H1 (cell line): Measurements from ENCODE around the gene GDF15. TPM values are rescaled to one million over a fixed set of nuclear protein-coding genes. Genes with fewer than 3 reads are reported as not detected.

Experiments used
- ATF2 ChIP-seq: IDR thresholded peaks from 2 replicates; pipeline ENCODE4 v1.6.1; 2012; ENCODE audit warnings: low read length, inconsistent platforms
- CHD1 ChIP-seq: IDR thresholded peaks from 2 replicates; pipeline ENCODE4 v1.6.1; 2012; ENCODE audit warnings: low read depth, low read length, improper control_type of control experiment
- CREB1 ChIP-seq: IDR thresholded peaks from 2 replicates; pipeline ENCODE4 v1.6.1; 2012; ENCODE audit warnings: inconsistent platforms
- CTCF ChIP-seq, 3 experiments: IDR thresholded peaks; 1 replicate in 2 of 3; 2 replicates in 1 of 3; pipeline versions ENCODE4 v1.5.1 to v1.6.1; 2011; ENCODE audit warnings: low read length in 3 of 3, mild to moderate bottlenecking in 3 of 3, inconsistent platforms in 2 of 3, low read depth in 1 of 3, moderate library complexity in 1 of 3; ENCODE audit not compliant: insufficient read depth in 1 of 3; ENCODE audit errors: control extremely low read depth in 1 of 3
- KDM1A ChIP-seq: fragments of 200-600, 300-600 bp; sonication (generic); IDR thresholded peaks from 2 replicates; pipeline ENCODE4 v1.7.1; 2016; ENCODE audit warnings: mild to moderate bottlenecking, low read length, borderline replicate concordance
- RAD21 ChIP-seq, 2 experiments: IDR thresholded peaks in 1 of 2; conservative IDR thresholded peaks in 1 of 2; 2 replicates each; pipeline ENCODE4 v1.6.1; 2011; ENCODE audit warnings: low read depth in 2 of 2, low read length in 2 of 2, improper control_type of control experiment in 1 of 2, inconsistent platforms in 1 of 2, mild to moderate bottlenecking in 1 of 2, moderate library complexity in 1 of 2
- SRF ChIP-seq: IDR thresholded peaks from 2 replicates; pipeline ENCODE4 v1.6.1; 2011; ENCODE audit warnings: mild to moderate bottlenecking, low read depth, low read length, moderate library complexity
- TBP ChIP-seq: IDR thresholded peaks from 2 replicates; pipeline ENCODE4 v1.6.1; 2011; ENCODE audit warnings: low read depth, low read length, improper control_type of control experiment
- ZNF274 ChIP-seq: IDR thresholded peaks from 2 replicates; pipeline ENCODE4 v1.7.0; 2012; ENCODE audit warnings: low read length, borderline replicate concordance; ENCODE audit errors: extremely low read depth
- polyA plus RNA-seq, 7 experiments: library from polyadenylated mRNA; depleted of rRNA in 3 of 7; stranded (reverse) in 5 of 7; unstranded in 2 of 7; fragments of >200 nt in 5 of 7; fragments of 200-250 nt in 2 of 7; gene quantifications; 1 replicate in 5 of 7; 2 replicates in 1 of 7; 4 replicates in 1 of 7; pipeline versions ENCODE4 v1.2.1 to v1.2.3, GENCODE V29; 2011 to 2013; ENCODE audit warnings: missing spikeins in 2 of 7, mixed read lengths in 2 of 7
- total RNA-seq: library from RNA; stranded (reverse); fragmentation: NEBNext Ultra II Directional; extraction: Animal tissue kit (Norgen Biotek cat#: 25700); gene quantifications from 2 replicates; pipeline ENCODE4 v1.2.1, GENCODE V29; 2021

GDF15 gene
- total and polyA plus RNA-seq, 2 of the 8 experiments (the other 6 are each of a cell fraction or from before 2014, with no cell fraction given), result 4.1 to 8.5 TPM

GRCh38 chr19:18388100-18388959 is 2.4 kb downstream of the GDF15 start (continued):
- TF ChIP-seq RAD21 (IDR thresholded peaks at IDR 0.05 in 1 of 2, conservative IDR thresholded peaks at IDR 0.05 in 1 of 2; ENCODE audit: low read depth in 2 of 2, low read length in 2 of 2) (peak; percentile 52 to 73; a peak in 3 of 4 replicates), SRF (no peak), TBP (peak; percentile 22; the same call in 1 of the 2 replicates), ZNF274 (no peak), CHD1 (no peak), KDM1A (peak; percentile 62; the same call in 1 of the 2 replicates), CTCF (IDR thresholded peaks at IDR 0.05; ENCODE audit: control extremely low read depth in 1 of 3, insufficient read depth in 1 of 3, low read depth in 1 of 3, low read length in 3 of 3) (peak; percentile 97 to 99 (median 98)), CREB1 (peak; percentile 72), ATF2 (no peak)
